ENCODE data around the gene NEUROG1.

The NEUROG1 gene

DNA sequence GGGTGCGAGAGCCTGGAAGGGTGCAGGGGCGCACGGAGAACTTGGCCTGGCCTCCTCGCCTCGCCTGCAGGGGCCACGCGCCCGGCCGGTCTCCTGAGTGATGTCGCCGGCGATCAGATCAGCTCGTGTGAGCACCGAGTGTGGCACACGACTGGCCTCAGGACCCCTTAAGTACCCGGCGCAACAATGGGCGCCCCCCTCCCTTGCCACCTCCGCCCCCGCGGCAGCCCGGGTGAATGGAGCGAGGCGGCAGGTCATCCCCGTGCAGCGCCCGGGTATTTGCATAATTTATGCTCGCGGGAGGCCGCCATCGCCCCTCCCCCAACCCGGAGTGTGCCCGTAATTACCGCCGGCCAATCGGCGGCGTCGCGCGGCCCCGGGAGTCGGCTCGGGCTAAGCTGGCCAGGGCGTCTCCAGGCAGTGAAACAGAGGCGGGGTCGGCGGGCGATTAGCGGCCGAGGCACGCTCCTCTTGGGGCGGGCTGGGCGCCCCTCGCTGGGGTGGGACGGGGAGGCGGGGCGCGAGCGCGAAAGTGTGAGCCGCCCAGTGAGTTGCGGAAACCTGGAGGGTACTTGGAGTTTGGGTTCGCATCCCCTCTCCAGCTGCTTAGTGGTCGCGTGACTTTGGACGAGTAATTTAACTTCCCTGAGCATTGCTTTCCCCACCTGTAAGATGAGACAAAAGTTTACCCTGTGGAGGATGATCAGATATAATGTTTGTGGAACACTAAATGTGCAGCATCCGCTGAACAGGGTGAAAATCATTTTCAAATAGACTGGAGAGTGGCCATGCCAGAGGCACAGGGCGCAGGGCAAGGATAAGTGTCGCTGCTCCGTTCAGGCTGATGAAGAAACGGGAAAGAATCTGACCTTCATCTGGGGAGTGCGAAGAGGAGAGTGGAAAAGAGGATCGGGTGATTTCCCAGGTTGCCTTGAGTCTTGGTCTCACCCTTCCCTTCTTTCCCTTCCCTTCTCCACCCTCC lies at the start of gene NEUROG1:
Gene NEUROG1 (minus strand): TSS at position 145 of the 982 bp plus-strand sequence. CDS start 274 bp downstream, outside the sequence.
- DNase-seq: no peak

DNA sequence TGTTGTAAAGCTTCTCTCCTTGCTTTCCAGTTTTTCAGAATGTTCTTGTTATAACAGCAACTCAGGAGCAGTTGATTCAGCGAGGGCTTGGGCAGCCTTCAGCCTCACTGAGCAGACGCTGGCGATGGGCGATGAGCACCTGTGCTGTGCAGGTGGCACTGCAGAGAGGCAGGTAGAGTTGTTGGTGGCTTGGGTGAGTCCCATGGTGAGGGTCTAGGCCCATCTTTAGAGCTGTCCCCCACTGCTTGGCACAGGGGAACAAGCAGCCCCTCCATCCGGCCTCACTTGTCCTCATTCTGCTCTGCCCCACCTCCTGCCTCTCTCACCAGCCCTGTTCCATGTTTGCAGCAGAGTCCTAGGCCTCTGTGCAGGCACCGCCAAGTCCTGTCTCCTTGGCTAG lies 49.2 kb upstream of the NEUROG1 start:
- DNase-seq: no peak

DNA sequence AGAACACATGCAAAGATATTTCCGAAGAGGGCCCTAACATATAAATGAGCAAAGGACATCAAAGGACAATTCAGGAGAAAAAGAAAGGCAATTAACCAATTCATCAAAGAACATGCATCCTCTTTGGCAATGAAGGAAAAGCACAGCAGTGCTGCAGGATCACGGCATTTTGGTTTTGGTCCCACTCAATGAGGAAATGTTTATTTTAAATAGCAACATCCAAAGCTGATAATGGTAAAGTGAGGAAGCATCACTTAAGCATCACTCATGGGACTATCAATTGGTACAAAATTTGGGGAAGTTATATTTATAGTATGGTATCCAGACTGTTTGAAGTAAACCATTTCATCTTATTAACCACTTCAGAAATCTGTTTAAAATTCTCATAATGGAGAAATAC lies 48.5 kb upstream of the NEUROG1 start:
- no peak for DNase-seq

- no peak for DNase-seq
These were observed 46.5 kb upstream of the NEUROG1 start for GRCh38 chr5:135582099-135582781.

GRCh38 chr5:135578685-135579341 lies 43.0 kb upstream of the NEUROG1 start, which contains the start of gene CXCL14:
TSS of gene CXCL14 (minus strand) at chr5:135578991. CDS start at chr5:135578778, 213 bp downstream.
- peak in 1 of 14 donors; percentile 28 for DNase-seq

GRCh38 chr5:135578305-135578684 lies 42.5 kb upstream of the NEUROG1 start:
- no peak for DNase-seq

GRCh38 chr5:135577421-135577820 lies 41.7 kb upstream of the NEUROG1 start:
- no peak for DNase-seq

GRCh38 chr5:135576075-135576599 lies 40.4 kb upstream of the NEUROG1 start:
- no peak for DNase-seq

DNA sequence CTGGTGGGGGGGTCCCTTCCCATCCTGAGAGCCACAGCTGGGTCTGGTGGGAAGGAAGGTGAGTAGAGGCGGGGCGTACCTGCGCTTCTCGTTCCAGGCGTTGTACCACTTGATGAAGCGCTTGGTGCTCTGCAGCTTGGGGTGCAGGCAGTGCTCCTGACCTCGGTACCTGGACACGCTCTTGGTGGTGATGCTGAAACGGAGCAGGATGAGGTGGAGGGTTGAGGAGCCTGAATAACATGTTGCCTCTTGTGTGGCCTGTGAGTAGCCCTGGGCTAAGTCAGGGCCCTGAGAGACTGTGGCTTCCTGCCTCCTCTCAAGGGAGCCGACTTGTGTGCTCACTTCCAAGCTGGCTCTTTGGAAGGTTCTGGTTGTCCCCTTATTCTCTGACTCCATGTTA lies 38.7 kb upstream of the NEUROG1 start:
- no peak for DNase-seq

DNA sequence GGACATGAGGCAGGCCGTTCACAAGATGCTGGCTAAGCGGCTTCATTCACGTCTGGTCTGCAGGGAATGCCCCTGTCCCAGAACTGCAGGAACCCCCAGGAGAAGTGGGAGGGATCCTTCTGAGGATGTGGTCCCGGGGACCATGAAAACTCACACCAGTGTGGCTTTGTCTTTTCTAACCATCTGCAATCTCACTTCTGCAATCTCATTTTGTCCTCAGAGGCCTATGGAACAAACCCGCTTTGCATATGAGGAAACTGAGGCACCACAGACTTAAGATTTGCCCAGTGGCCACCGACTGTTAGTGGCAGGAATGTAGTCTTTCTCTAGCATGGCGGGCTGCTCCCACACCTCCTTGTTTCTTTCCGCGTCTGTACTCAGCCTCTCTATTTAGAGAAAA lies 36.1 kb upstream of the NEUROG1 start:
- DNase-seq: no peak

DNA sequence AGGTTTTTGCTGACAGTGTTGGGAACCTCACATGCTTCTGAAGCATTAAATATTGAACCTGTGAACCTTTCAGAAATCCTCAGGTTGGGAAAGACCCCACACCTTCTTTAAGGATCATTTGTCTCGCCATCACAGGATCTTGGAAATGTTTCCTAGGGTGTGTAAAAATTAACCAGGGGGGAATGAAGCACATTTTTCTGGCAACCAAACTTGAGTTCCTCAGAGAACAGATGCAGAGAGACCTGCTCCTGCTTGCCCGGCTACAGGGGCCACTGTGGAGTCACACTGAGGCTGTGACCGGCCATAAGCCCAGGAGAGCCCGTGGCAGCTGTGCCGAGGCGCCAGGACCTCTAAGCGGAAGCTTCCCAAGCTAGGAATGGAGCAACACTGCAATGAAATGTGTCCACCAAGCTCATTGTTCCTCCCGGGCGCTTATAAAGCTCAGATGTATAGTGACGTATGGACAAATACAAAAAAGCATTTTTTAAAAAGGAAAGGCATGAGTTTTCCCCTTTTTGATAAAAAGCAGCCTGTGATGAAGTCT lies 35.4 kb upstream of the NEUROG1 start:
- DNase-seq: no peak

DNA sequence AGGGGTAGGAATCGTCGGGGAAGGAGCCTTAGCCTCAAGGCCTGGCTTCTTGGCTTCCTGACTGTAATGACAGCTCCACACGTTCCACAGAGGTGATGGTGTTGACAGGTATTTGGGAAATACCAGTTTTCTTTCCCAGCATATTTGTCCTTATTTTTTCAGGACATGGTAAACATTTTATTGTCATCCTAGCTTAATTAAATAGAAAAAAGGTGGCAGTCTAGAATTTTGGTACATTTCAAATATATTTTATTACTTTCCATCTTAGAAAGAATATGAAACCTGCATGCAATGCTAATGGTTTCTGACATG lies 34.6 kb upstream of the NEUROG1 start:
- DNase-seq: no peak

GRCh38 chr5:135569755-135570452 lies 34.1 kb upstream of the NEUROG1 start:
- DNase-seq: no peak

DNA sequence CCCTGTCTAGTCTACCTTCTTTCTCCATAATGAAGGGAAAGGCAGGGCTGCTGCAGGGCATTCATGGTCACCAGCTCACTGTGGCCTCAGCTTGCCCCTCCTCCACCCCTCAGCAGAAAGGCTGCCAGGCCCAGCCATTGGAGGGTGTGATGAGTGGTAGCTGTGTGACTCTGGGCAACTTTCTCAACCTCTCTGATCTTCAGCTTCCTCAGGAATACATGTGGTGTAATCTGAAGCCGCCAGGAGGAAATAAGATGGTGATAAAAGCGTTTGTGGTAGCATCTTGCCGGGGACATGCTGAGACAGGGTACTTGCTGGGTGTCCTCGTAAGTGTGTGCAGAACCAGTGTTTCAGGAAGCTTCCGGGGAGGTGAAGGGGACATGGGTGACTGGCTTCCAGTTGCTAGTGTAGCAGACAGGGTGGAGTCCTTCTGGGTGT lies 33.2 kb upstream of the NEUROG1 start:
- no peak for DNase-seq

- DNase-seq: peak in 2 of 14 donors; percentile 23 to 41
These were observed 32.5 kb upstream of the NEUROG1 start for GRCh38 chr5:135568246-135568645.

- DNase-seq: no peak
These were observed 31.9 kb upstream of the NEUROG1 start for GRCh38 chr5:135567661-135568060.

DNA sequence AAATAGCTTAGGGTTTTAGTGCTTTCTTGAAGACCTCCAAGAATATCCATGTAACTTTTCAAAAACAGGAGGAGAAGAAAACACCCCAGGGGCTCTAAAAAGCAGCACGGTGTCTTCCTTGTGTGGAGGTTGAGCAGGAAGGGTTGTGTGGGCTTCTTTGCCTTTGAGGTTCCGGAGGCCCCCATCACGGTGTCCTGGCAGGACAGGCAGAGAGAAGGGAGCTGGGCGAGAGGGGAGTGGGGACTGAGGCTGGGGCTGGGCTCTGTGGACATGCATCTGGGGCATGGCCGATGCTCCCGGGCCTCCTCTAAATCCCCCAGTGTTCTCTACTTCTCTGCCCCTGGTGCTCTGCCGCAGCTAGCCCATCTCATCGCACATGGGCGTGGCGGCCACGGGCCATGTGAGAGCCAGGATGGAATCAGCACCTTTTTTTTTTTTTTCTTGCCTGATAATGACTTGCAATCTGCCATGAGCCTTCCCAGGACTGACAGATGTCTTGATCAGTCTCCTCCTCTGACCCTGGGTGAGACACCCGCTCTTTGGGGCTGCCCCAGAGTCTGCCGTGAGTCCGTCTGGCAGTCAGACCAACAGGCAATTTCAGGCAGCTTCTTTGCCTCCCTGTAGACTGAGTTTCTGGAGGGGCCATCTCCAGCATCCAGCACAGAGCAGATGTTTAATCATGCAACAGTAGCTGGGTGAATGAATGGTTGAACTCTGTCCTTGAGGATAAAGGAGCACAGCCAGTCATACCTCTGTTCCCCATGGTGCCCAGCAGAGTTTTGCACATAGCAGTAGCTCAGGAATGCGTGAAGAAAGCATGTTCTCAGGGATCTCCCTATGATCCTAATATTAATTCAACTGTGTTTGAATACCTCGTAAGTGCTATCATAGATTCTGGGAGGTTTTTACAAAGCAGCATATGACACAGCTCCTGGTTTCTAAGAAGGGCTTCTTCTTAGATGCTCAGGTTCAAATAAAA lies 30.9 kb upstream of the NEUROG1 start:
- DNase-seq: no peak

DNA sequence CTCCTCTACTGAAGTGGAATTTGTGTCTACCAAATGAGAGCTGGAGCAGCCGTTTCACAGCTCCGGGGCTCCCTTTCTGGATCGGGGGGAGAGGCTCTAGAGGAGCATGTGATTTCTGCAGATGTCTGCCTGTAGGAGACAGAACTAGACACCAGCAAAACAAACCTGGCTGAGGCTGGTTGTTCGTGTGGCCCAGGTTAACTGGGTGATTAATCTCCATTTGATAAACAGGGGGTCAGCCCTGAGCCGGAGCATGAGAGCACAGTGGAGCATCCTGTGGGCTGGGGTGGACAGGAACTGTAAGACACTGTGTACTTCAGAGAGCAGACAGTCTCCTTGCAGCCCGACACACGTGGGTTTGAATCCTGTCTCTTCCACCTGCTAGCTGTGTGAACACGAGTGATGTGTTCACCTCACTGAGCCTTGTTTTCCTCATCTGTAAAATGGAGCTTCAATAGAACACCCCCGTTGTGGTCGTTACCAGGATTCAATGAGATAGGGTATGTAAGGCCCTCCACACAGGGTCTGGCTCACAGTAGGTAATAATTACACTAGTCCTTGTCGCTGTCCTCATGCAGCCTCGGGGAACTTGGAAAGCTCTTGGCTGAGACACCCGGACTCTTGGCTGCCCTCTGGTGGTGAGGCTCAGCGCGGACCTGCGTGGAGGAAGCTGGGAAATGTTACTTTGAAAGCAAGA lies 30.1 kb upstream of the NEUROG1 start:
- peak in 10 of 14 donors; percentile 5 to 71 (median 40) for DNase-seq

GRCh38 chr5:135565266-135565665 lies 29.5 kb upstream of the NEUROG1 start:
- DNase-seq: no peak

- no peak for DNase-seq
These were observed 28.6 kb upstream of the NEUROG1 start for GRCh38 chr5:135564331-135564730.

Measured in C1 segment of cervical spinal cord (tissue), 14 donors.